ENCODE measurements around the gene GPR137.

Gene GPR137

GRCh38 chr11:64281957-64282770, 3.5 kb upstream of the GPR137 start:
- TF ChIP-seq CTCF (conservative IDR thresholded peaks at IDR 0.05; ENCODE audit: low read depth, low read length): no peak
- no peak for DNase-seq (ENCODE audit: low read depth)
- no peak overlapping the region for H3K4me3 ChIP-seq (ENCODE audit: low read depth, low read length)

- DNase-seq (ENCODE audit: low read depth): no peak
- no peak overlapping the region for H3K4me3 ChIP-seq (ENCODE audit: low read depth, low read length)
- no peak for TF ChIP-seq CTCF (conservative IDR thresholded peaks at IDR 0.05; ENCODE audit: low read depth, low read length)
These were observed 2.6 kb upstream of the GPR137 start for GRCh38 chr11:64283092-64283491.

GRCh38 chr11:64284048-64284961, 1.3 kb upstream of the GPR137 start, which contains the start of gene BAD:
TSS of gene BAD (minus strand) at chr11:64284665. CDS start at chr11:64284368, 297 bp downstream.
- H3K4me3 ChIP-seq (ENCODE audit: low read depth, low read length): peak within 1 kb of the TSS; percentile 83
- peak; percentile 92 for DNase-seq (ENCODE audit: low read depth)
- no peak for TF ChIP-seq CTCF (conservative IDR thresholded peaks at IDR 0.05; ENCODE audit: low read depth, low read length)

- TF ChIP-seq CTCF (conservative IDR thresholded peaks at IDR 0.05; ENCODE audit: low read depth, low read length): no peak
- no peak for DNase-seq (ENCODE audit: low read depth)
- H3K4me3 ChIP-seq (ENCODE audit: low read depth, low read length): peak overlapping the region; percentile 83
These were observed 495 bp downstream of the GPR137 start for GRCh38 chr11:64285885-64286800.

- H3K4me3 ChIP-seq (ENCODE audit: low read depth, low read length): no peak overlapping the region
- DNase-seq (ENCODE audit: low read depth): no peak
- TF ChIP-seq CTCF (conservative IDR thresholded peaks at IDR 0.05; ENCODE audit: low read depth, low read length): no peak
These were observed 1.1 kb downstream of the GPR137 start for GRCh38 chr11:64286801-64287159.

- no peak overlapping the region for H3K4me3 ChIP-seq (ENCODE audit: low read depth, low read length)
- no peak for TF ChIP-seq CTCF (conservative IDR thresholded peaks at IDR 0.05; ENCODE audit: low read depth, low read length)
- DNase-seq (ENCODE audit: low read depth): no peak
These were observed 2.2 kb downstream of the GPR137 start for GRCh38 chr11:64287676-64288352.
